Peyer's patch (tissue), 4 donors: ENCODE data around the gene FBXO21.

Experiments used
- POLR2A ChIP-seq, 2 donors: fragments of 450-650 bp; IDR thresholded peaks; one replicate each; pipeline ENCODE4 v1.5.1; 2017; ENCODE audit warnings: antibody characterized with exemption in 2 of 2, mild to moderate bottlenecking in 2 of 2, moderate library complexity in 2 of 2
- TF ChIP-seq, protein P1 (sequence below), 6 experiments: fragments of 450-650 bp in 4 of 6; fragments of 200-600 bp in 2 of 6; sonication (generic) in 1 of 6; IDR thresholded peaks; one replicate each; pipeline ENCODE4 v1.5.1; 2017 to 2019; ENCODE audit warnings: antibody characterized with exemption in 6 of 6, mild to moderate bottlenecking in 3 of 6, moderate library complexity in 1 of 6

DNA sequence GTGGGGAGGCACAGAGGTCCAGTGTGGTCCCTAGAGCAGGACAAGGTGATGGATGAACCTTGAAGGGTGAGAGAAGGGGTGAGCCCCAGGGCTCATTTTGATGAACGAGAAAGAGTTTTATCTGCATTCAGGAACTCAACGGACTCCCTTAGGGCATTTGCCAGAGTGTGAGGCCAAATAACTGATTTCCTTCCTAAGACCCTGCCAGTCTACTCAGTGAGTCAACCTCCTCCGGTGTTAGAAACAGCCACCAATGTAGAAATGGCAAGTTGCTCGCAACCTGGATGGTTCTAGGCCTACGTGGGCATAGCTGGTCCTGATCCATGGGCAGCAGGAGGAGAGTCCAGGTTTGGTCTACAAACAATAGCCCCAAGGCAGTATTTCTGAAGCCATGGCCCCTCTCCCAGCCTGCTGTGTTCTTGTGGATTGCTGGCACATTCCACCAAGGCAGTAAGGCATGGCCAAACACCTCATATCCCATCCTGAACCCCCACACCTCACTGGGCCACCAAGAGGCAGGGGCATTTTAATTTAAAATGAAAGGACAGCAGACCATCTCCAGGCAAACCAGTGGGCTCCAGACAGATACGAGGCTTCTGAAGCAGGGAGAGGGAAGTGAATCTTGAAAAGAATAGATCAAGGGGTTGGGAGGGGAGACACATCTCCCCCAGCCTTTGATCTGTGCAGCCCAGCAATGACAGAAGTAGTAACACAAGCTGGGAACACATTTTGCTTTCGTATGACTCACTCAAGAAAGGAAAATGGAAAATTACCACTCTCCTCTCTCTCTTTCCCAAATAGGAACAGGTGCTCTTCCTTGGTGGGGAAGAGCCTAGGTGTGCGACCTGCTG lies 65.6 kb downstream of the FBXO21 start:
- TF ChIP-seq, protein P1, sequence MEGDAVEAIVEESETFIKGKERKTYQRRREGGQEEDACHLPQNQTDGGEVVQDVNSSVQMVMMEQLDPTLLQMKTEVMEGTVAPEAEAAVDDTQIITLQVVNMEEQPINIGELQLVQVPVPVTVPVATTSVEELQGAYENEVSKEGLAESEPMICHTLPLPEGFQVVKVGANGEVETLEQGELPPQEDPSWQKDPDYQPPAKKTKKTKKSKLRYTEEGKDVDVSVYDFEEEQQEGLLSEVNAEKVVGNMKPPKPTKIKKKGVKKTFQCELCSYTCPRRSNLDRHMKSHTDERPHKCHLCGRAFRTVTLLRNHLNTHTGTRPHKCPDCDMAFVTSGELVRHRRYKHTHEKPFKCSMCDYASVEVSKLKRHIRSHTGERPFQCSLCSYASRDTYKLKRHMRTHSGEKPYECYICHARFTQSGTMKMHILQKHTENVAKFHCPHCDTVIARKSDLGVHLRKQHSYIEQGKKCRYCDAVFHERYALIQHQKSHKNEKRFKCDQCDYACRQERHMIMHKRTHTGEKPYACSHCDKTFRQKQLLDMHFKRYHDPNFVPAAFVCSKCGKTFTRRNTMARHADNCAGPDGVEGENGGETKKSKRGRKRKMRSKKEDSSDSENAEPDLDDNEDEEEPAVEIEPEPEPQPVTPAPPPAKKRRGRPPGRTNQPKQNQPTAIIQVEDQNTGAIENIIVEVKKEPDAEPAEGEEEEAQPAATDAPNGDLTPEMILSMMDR (IDR thresholded peaks at IDR 0.05): no peak
- no peak for TF ChIP-seq POLR2A (IDR thresholded peaks at IDR 0.05)
